ENCODE measurements around the gene PLCD3. TPM values are rescaled to one million over a fixed set of nuclear protein-coding genes. Genes with fewer than 3 reads are reported as not detected.

Gene PLCD3
- polyA plus RNA-seq, 1 donor (not counting 4 experiments of a cell fraction or from before 2014, with no cell fraction given): 53.3 TPM

DNA sequence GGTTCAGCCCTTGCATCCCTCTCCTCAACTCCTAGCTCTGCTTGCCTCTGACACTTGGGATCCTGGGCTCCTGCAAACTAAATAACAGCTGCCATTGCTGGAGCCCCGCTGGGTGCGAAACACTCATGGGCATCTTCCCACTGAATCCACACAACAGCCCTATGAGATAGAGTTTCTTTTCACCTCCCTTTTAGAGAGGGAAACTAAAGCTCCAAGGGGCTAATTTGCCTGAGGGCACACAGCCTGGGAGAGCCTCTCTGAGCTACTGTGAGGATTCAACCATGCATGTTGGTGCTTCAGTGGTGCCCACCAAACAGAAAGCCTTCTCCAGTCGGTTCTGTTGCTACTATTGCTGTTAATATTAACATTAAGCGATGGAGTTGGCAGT, 7.2 kb upstream of the PLCD3 start:
- no peak overlapping the region for H3K4me2 ChIP-seq (ENCODE audit: control insufficient read depth, extremely low read depth, insufficient read depth, low read depth, low read length)
- H3K27me3 ChIP-seq (ENCODE audit: control insufficient read depth, extremely low read depth, insufficient read depth, low read length): no peaks in the 10 kb centered on the region
- H3K9ac ChIP-seq (ENCODE audit: control insufficient read depth, extremely low read depth, insufficient read depth, low read length): no peak overlapping the region
- H3K9me3 ChIP-seq (ENCODE audit: control insufficient read depth, low read depth, low read length): no peaks in the 10 kb centered on the region
- H3K27ac ChIP-seq (ENCODE audit: control insufficient read depth, insufficient read depth, low read length): no peak overlapping the region
- no peak overlapping the region for H3K4me3 ChIP-seq (ENCODE audit: control insufficient read depth in 2 of 3, extremely low read depth in 1 of 3, insufficient read depth in 2 of 3, low read depth in 1 of 3, low read length in 3 of 3)
- TF ChIP-seq EZH2 (IDR thresholded peaks at IDR 0.05; ENCODE audit: low read length) (no peak), CTCF (optimal IDR thresholded peaks at IDR 0.05 in 1 of 3, IDR thresholded peaks at IDR 0.05 in 1 of 3, conservative IDR thresholded peaks at IDR 0.05 in 1 of 3; ENCODE audit: extremely low read depth in 1 of 3, insufficient read depth in 2 of 3, low read length in 3 of 3) (no peak)
- peaks cover 17% of the 10 kb centered on the region for H3K4me1 ChIP-seq (ENCODE audit: control insufficient read depth, extremely low read depth, insufficient read depth, low read length)
- DNase-seq (ENCODE audit: low read depth, low spot score) (no peak), FAIRE-seq (no peak)
- H3K9me1 ChIP-seq (ENCODE audit: control insufficient read depth, extremely low read depth, insufficient read depth, low read length): no peaks in the 10 kb centered on the region
- H2AFZ ChIP-seq (ENCODE audit: control insufficient read depth, low read length): no peak overlapping the region
- dilution Hi-C loops (cut with MboI; ENCODE audit: extremely low pct_ligation_motif_present, low sequenced_read_pairs): no loop called here
- H3K36me3 ChIP-seq (ENCODE audit: control insufficient read depth in 2 of 2, extremely low read depth in 1 of 2, insufficient read depth in 2 of 2, low read length in 2 of 2): no peaks in the 10 kb centered on the region
- H4K20me1 ChIP-seq (ENCODE audit: control insufficient read depth, extremely low read depth, insufficient read depth, low read length): no peaks in the 10 kb centered on the region
- H3K79me2 ChIP-seq (ENCODE audit: control insufficient read depth, insufficient read depth, low read length): no peaks in the 10 kb centered on the region

DNA sequence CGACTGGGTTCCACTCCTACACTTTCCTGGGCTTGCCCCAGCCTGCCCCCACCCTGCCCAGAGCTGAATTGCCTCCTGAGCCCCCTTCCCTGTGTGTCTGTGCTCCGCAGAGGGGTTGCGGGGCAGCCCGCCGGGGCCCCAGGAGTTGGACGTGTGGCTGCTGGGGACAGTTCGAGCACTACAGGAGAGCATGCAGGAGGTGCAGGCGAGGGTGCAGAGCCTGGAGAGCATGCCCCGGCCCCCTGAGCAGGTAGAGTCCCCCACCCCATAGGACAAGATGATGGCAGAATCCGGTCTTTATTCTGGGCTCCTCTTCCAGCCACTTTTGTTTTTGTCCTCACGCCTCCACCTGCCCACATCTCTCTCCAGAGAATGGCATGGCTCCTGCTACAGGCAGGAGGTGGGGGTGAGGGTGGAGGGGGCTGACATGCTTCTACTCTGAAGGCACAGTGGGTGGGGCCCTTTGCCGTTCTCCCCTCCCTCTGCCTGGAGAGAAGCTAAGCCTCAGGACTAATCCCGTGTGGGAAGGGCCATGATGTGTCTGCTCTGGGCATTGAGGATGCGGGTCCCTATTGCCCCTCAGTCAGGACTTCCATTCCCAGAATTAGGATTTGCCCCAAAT, 6.7 kb upstream of the PLCD3 start:
- DNase-seq (ENCODE audit: low read depth, low spot score) (no peak), FAIRE-seq (no peak)
- no peaks in the 10 kb centered on the region for H3K79me2 ChIP-seq (ENCODE audit: control insufficient read depth, insufficient read depth, low read length)
- H3K4me2 ChIP-seq (ENCODE audit: control insufficient read depth, extremely low read depth, insufficient read depth, low read depth, low read length): no peak overlapping the region
- no peaks in the 10 kb centered on the region for H3K9me1 ChIP-seq (ENCODE audit: control insufficient read depth, extremely low read depth, insufficient read depth, low read length)
- H3K27me3 ChIP-seq (ENCODE audit: control insufficient read depth, extremely low read depth, insufficient read depth, low read length): no peaks in the 10 kb centered on the region
- H3K4me3 ChIP-seq (ENCODE audit: control insufficient read depth in 2 of 3, extremely low read depth in 1 of 3, insufficient read depth in 2 of 3, low read depth in 1 of 3, low read length in 3 of 3): no peak overlapping the region
- no peak overlapping the region for H3K27ac ChIP-seq (ENCODE audit: control insufficient read depth, insufficient read depth, low read length)
- dilution Hi-C loops (cut with MboI; ENCODE audit: extremely low pct_ligation_motif_present, low sequenced_read_pairs): no loop called here
- H3K9ac ChIP-seq (ENCODE audit: control insufficient read depth, extremely low read depth, insufficient read depth, low read length): no peak overlapping the region
- no peaks in the 10 kb centered on the region for H3K9me3 ChIP-seq (ENCODE audit: control insufficient read depth, low read depth, low read length)
- TF ChIP-seq CTCF (optimal IDR thresholded peaks at IDR 0.05 in 1 of 3, IDR thresholded peaks at IDR 0.05 in 1 of 3, conservative IDR thresholded peaks at IDR 0.05 in 1 of 3; ENCODE audit: extremely low read depth in 1 of 3, insufficient read depth in 2 of 3, low read length in 3 of 3) (no peak), EZH2 (IDR thresholded peaks at IDR 0.05; ENCODE audit: low read length) (no peak)
- no peaks in the 10 kb centered on the region for H3K36me3 ChIP-seq (ENCODE audit: control insufficient read depth in 2 of 2, extremely low read depth in 1 of 2, insufficient read depth in 2 of 2, low read length in 2 of 2)
- H4K20me1 ChIP-seq (ENCODE audit: control insufficient read depth, extremely low read depth, insufficient read depth, low read length): no peaks in the 10 kb centered on the region
- H2AFZ ChIP-seq (ENCODE audit: control insufficient read depth, low read length): no peak overlapping the region
- peaks cover 13% of the 10 kb centered on the region for H3K4me1 ChIP-seq (ENCODE audit: control insufficient read depth, extremely low read depth, insufficient read depth, low read length)
